HG02642 (cell line): Measurements from ENCODE around the gene AK5.

Source experiments
- ATAC-seq: cut with Tn5 transposase; IDR thresholded peaks from one replicate; pipeline ENCODE4 v1.9.1; 2021; ENCODE audit warnings: mild to moderate bottlenecking; ENCODE audit not compliant: unreplicated experiment, poor library complexity

Gene AK5, protein sequence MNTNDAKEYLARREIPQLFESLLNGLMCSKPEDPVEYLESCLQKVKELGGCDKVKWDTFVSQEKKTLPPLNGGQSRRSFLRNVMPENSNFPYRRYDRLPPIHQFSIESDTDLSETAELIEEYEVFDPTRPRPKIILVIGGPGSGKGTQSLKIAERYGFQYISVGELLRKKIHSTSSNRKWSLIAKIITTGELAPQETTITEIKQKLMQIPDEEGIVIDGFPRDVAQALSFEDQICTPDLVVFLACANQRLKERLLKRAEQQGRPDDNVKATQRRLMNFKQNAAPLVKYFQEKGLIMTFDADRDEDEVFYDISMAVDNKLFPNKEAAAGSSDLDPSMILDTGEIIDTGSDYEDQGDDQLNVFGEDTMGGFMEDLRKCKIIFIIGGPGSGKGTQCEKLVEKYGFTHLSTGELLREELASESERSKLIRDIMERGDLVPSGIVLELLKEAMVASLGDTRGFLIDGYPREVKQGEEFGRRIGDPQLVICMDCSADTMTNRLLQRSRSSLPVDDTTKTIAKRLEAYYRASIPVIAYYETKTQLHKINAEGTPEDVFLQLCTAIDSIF

GRCh38 chr1:77281491-77282186 lies at the start of gene AK5:
TSS of gene AK5 (plus strand) at chr1:77282019. CDS start at chr1:77282314, 295 bp downstream.
- ATAC-seq = peak; percentile 66

GRCh38 chr1:77232829-77233228 lies 49.0 kb upstream of the AK5 start:
- ATAC-seq = no peak

DNA sequence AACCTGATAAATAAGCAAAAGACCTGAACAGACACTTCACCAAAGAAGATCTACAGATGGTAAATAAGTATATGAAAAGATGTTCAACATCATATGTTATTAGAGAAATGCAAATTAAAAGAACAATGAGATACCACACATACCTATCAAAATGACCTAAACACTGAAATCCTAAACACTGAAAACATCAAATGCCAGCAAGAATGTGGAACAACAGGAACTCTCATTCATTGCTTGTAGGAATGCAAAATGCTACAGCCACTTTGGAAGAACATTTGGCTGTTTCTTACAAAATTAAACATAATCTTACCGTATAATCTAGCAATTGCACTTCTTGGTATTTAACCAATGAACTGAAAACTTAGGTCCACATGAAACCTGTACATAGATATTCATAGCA lies 47.7 kb upstream of the AK5 start:
- no peak for ATAC-seq

DNA sequence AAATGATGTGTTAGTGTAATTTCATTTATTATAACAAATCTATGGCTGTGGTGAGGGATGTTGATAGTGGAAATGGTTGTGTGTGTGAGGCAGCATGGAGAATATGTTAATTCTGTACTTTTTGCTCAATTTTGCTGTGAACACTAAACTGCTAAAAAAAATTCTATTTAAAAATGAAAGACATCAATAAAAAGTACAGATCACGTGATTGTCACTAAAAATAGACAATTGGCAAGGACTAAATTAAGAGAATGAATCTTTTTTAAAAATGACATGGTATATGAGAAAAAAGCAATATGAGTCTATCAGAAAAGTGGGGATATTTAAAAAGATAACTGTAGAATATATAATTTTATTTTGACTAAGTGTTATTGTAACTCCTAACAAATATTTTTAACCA lies 46.9 kb upstream of the AK5 start:
- ATAC-seq = no peak

DNA sequence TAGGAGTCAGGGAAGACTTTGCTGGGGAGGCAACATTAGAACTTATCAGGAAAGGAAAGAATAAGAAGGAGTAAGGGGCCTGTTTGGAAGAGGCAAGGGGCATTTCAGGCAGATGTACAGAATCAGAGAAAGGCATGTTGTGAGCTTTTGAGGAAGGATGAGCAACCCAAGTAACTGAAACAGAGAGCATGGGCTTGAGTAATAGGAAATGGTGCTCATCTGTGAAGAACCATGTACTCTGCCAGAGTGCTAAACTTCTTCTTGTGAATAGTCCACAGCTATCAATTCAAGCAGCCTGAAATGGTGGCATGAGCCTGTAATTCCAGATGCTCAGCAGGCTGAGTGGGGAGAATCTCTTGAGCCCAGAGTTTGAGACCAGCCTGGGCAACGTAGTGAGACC lies 43.4 kb upstream of the AK5 start:
- no peak for ATAC-seq

GRCh38 chr1:77239311-77239710 lies 42.5 kb upstream of the AK5 start:
- no peak for ATAC-seq

GRCh38 chr1:77245830-77246229 lies 36.0 kb upstream of the AK5 start:
- ATAC-seq = no peak

- no peak for ATAC-seq
Observed at GRCh38 chr1:77250126-77250525, 31.7 kb upstream of the AK5 start.

- no peak for ATAC-seq
Observed at GRCh38 chr1:77253211-77253610, 28.6 kb upstream of the AK5 start.

DNA sequence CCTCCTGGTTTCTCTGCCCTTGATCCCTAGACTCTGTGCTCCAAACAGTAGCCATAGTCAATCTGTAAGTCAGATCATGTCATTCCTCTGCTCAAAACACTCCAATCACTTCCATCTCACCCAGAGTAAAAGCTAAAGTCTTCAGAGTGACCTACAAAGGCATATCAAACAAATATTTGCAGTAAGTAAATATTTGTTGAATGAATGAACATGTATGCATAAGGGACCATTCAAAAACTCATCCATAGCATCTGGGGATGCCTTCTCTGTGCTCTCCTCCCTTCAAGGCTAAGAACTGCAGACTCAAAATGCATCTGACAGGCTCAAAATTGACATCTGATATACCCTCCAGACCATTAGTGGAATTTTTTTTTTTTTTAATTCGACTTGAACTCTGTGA lies 18.1 kb upstream of the AK5 start:
- ATAC-seq = no peak

GRCh38 chr1:77265180-77265579 lies 16.6 kb upstream of the AK5 start:
- no peak for ATAC-seq

GRCh38 chr1:77267035-77267434 lies 14.8 kb upstream of the AK5 start:
- no peak for ATAC-seq

DNA sequence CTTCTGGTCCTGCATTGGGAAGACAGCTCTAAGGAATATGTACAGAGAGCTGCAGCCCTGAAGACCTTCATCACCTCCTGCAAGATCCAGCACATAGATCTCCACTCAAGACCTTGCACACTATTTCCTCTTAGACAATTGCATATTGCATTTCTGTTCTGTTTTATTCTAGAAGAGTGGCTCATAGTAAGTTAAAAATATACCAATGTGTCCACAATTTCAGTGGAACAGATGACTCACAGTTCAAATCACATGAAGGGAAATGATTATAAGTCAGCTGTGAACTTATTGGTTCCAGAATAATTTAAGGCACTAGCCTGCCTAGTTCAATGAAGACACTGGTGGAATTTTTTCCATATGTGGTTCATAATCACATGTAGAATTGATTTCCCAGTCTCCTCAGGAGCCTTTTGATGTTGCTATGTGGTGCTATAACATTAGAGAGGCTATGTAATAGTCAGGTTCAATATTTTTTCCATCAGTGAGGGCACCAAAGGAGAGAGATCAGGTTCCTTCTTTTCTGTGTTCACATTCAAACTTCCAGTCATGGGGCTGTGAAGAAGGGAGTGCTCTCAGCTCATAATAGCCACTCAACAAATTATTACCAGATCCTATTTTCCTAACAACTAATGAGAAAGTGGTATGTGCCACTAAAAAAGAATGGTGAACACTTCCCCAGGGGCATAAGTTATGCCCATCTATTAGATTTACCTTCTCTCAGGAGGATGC lies 9.8 kb upstream of the AK5 start:
- no peak for ATAC-seq

DNA sequence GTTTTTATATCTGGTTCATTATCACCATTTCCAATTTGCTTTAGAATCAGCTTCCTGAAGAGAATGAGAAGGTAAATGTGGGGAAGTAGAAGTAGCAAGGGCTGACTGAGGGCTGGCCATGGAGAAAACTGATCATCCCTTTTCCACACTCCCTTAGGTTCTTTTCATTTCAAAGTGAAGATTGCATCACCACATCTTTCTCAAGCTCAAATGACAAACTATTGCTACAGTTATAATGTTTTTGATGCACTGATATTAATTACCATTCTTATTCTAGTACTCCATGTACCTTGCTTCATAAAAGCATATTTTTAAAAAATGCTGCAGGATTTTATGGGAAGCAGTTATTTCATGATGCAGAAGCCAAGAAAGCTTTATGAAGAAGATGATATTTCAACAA lies 7.9 kb upstream of the AK5 start:
- no peak for ATAC-seq

- ATAC-seq = no peak
Observed at GRCh38 chr1:77275194-77275593, 6.6 kb upstream of the AK5 start.

- ATAC-seq = no peak
Observed at GRCh38 chr1:77276941-77277340, 4.9 kb upstream of the AK5 start.

DNA sequence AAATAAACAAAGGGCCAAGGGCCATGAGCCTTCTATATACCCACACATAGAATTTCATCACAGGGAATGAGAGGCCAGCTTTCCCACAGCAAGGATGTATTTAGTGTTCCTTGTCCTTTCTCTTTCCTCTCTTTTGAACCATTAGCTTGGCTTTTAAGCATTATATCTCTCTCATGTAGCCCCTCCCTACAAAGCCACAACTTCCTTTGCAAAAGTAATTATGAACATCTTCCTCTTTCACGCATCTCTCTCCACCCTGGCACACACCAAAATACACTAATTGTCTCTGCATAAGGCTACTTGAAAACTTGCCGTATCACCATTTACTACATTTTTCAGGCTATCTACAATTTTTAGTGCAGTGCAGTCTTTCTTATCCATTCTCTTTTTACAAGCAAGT lies 1.9 kb upstream of the AK5 start:
- no peak for ATAC-seq

DNA sequence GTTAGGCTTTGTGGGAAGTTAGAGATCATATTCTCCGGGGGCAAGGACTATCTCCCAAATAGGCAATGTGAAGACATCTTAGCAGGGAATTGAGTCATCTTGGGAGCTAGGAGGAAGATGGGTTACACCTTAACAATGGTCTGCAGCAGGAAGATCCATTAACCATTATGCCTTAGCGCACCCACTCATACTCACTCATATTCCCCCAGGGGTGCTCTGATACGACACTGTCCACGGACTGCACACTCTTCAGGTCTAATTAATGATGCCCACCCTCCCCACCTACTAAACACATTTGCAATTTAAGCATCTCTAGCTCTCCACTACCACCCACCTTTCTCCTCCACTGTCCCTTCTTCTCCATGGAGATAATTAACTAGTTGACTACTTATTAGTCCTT lies 857 bp upstream of the AK5 start:
- no peak for ATAC-seq

DNA sequence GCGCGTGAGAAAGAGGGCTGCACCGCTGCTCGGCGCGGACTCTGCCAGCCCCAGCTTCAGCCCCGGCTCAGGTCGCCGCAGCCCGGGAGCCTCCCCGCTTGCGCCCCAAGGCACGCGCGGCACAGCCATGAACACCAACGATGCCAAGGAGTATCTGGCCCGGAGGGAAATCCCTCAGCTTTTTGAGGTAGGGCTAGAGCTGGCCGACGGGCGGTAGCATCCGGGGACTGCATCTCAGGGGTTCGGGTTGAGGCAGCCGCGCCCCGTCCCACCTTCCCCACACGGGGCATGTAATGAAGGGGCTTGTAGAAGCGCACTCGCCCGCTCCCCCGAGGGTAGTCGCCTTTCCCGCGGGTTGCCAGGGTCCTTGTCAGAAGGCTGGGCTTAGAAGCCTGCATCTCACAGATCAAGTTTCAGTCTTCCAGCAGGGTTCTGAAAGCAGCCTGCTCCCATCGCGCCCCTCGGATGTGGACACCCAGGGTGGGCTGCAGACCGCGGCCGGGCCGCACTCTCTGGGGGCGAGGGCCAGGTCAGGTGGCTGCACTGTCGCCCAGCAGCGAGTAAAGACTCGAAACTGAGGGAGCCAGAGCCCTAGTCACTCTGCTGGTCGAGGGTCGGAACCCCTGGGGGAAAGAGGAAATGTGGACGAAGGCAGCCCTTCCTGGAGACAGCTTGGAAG lies 507 bp downstream of the AK5 start:
- peak; percentile 43 for ATAC-seq

- ATAC-seq = no peak
Observed at GRCh38 chr1:77282866-77283539, 1.2 kb downstream of the AK5 start.
